ENCODE data around the gene HDAC9.

Gene HDAC9

GRCh38 chr7:18526368-18526878, 30.9 kb downstream of the HDAC9 start:
- no peak for DNase-seq

- no peak for DNase-seq
Measured at GRCh38 chr7:18529239-18529638, 33.7 kb downstream of the HDAC9 start.

GRCh38 chr7:18530224-18531179, 35.0 kb downstream of the HDAC9 start:
- DNase-seq = no peak

GRCh38 chr7:18531539-18531938, 36.0 kb downstream of the HDAC9 start:
- DNase-seq = no peak

DNA sequence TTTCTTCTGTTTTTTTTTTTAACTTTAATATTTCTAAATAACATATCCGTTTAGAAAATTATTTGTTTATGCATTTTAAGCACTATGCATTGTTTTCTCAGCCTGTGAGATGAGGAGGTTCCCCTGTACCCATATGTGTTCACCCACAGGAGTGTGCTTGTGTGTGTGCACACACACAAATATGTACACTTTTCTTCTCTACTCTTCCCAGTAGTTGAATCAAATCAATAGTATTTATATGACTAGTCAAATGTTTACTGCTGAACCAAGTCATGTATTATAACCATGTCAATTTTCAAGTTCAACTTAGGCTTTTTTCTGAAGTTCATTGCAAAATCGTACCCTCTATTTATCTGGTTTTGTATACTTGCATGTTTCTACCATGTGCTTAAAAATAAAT, 37.3 kb downstream of the HDAC9 start:
- no peak for DNase-seq

GRCh38 chr7:18534481-18534880, 38.9 kb downstream of the HDAC9 start:
- DNase-seq = no peak

DNA sequence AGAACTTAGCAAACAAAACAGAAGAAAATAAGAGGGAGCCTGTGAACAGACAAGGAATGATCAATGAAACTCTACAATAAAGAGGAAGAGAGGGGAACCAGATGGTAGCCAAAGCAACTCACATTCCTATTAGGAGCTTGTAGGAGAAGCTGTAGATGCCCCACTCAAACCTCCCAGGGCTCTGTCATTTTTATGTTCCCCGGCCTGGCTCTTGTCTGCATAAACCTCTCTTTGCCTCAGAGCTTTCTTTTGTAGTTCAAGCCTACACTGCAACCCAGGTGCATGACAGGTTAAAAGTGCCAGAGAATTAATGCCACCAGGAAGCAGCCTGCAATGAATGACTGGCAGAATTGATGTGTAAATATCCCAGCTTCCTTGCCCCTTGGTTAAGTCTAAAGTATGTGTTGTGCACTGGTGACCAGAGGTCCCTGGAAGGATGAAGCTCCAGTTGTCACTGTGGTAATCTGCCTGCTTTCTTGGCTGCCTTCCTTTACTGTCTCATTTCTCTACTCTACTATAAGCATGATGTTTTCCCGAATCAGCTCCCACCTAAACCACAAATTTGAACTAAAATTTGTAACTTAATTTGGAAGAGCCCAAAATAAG, 40.4 kb downstream of the HDAC9 start:
- no peak for DNase-seq

DNA sequence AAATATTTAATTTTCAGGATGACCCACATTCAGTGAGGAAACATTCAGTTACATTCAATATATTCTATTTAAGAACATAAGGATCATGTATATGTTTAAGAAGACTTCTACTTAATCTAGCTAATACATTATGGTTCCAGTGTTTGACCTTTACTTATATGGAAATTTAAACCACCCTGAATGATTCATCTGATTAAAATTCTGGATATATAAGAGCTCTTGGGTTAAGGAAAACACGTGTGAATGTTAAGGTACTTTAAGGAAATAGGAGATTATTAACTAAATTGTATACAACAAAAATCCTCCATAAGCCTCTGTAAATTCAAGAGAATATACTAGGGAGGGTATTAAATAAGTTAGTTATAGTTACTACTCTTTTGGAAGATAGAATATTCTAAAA, 40.9 kb downstream of the HDAC9 start:
- no peak for DNase-seq

GRCh38 chr7:18538554-18539250, 43.2 kb downstream of the HDAC9 start:
- no peak for DNase-seq

DNA sequence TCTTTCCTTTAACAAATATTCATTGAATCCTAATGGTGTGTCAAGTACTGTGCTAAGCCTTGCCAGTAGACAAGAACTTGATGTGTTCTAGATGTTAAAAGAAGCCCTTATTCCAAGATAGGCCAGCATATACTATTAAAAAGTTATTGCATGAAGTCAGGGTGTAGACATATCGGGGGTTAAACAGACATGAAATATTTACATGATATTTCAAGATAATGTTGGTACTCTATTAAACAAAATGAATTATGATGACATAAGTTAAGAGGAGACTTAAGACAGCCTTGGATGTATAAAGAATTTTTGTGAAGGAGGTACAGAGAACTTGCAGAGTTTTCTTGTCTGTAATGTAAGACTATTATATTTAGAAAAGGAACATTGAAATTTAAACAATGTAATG, 44.8 kb downstream of the HDAC9 start:
- no peak for DNase-seq

DNA sequence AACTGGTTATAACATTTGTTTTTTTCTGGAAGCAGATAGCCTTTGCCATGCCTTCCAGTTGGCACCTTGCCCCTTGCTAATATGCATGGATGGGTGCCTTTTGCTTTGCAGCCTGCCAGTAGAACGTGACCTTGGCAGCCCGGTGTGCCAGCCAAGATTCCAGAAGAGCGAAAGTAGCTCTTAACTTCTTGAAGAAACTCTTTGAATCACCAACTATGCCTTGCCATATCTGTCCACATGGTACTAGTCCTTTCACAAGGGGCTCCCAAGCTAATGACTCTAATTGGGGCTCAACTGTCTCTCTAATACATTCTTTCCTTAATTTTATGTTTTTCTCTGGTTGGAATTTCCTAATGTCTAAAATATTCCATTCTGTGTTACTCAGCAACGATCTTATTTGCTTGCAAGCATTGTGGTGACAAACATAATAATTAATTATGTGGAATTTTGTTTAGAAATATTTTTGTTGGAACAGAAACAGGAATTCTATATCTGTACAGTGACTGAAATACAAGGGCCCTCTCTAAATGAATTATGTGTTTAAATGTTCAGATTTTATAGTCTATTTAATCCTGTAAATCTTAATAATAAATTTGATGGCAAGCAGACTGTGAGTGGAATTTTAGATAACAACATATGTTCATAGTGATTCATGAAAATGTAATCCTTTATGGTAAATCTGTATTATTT, 45.8 kb downstream of the HDAC9 start:
- DNase-seq = no peak

DNA sequence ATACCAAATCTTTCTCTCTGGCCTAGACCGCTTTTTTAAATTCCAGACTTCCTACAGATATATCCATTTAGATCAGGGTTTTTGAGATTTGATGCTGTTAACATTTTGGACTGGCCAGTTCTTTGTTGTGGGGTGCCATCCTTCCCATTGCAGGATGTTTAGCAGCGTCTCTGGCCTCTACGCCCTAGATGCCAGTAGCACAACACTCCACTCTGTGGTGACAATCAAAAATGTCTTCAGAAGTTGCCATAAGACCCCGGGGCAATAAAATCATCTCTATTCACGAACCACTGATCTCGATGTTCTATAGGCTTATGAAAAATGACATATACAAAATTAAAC, 46.3 kb downstream of the HDAC9 start:
- DNase-seq = no peak

DNA sequence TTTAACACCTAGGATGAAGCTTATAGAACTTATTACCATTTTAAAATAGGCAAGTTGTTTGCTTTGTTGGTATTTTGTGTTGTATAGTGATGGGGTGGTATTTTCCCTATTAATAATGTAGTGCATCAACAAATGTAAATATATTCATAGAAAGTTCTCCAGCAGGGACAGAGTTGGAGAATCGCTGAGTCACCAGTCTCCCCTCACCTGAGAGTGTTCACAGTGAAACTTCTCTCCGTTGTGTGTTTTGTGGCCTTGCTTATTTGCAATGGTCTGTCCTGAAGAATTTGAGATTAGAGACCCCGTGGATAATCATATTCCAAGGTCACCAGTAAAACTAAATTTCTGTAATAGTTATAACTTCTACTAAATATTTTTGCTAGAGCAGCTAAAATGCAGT, 51.0 kb downstream of the HDAC9 start:
- DNase-seq = no peak

DNA sequence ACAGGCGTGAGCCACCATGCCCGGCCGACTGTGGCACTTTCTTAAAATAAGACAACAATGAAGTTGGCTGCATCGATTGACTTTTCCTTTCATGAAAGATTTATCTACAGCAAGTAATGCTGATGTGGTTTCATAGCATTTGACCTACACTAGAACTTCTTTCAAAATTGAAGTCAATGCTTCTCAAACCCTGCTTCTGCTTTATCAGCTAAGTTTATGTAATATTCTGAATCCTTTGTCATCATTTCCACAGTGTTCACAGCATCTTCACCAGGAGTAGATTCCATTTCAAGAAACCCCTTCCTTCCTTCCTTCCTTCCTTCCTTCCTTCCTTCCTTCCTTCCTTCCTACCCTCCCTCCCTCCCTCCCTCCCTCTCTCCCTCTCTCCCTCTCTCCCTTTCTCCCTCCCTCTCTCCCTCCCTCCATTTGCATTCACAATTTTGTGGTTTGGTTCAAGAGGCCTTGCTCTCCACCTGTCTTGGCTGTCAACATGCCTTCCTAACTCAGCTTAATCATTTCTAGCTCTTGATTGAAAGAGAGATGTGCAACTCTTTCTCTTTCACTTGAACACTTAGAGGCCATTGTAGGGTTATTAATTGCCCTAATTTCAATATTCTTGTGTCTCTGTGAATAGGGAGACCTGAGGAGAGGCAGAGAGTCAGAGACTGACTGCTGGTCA, 52.1 kb downstream of the HDAC9 start:
- DNase-seq = no peak

DNA sequence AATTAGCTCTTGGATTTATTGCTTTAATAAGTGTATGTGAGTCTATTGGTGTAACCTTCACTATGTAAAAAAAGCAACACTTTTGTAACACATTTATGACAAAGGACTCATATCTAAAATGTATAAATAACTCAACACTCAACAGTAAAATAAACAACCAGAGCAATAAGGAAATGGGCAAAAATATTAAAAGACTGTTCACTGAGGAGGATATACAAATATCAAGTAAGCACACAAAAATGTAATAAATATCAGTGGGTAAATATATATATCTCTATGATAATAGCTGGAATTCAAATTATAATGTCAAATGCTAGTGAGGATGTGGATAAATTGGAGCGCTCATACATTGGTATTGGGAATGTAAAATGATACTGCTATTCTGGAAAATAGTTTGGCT, 53.0 kb downstream of the HDAC9 start:
- DNase-seq = no peak

DNA sequence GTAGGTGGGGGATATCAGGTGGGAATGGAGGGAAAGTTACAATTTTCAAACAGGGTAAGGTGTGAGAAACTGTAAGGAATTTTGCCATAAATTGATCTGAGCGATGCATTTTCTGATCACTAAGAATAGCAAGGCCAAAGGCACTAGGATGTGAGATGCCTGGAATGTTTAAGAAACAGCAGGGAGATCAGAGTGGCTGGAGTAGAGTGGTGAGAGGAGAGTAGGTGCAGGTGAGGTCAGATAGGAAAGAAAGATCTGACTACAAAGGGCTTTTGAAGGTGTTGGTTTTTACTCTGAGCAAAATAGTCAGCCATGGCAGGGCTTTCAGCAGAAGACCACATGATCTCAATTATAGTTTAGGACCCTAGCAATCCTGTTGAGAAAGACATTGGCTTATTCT, 55.0 kb downstream of the HDAC9 start:
- no peak for DNase-seq

GRCh38 chr7:18552316-18552916, 56.9 kb downstream of the HDAC9 start:
- DNase-seq = no peak

- DNase-seq = no peak
Measured at GRCh38 chr7:18552943-18553604, 57.5 kb downstream of the HDAC9 start.

DNA sequence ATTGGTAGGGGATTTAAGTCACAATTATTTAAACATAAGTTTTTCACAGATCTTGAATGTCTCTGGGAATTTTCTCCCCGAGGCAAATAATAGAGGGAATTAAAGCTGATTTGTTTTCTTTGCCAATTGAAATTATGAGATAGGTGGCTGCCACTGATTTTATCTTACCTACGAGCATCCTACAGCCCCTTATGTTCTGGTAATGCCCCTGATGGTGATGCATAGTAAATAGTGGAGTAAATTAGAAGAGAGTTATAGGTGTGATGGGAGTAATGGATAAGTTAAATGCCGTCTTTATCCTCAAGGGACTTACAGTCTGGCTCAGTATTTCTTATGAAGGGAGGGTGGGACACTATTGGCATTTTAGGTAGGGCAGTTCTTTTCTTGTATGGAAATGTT, 58.1 kb downstream of the HDAC9 start:
- DNase-seq = no peak

DNA sequence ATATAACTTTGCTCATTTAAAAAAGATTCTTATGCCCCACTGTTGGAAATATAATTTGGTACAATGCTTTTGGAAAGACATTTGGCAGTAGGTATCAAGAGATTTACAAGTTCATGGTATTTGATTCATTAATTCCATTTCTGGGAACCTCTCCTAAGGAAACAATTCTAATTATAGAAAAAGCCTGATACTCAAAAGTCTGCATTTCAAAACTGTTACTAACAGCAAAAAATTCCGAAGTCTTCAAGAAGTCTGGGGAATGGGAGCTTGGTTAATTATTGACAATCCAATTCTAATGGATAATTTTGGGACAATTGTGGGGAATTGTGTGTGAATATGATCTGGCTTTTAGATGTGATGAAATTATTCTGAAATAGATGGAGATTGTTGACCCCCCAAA, 59.6 kb downstream of the HDAC9 start:
- no peak for DNase-seq

DNA sequence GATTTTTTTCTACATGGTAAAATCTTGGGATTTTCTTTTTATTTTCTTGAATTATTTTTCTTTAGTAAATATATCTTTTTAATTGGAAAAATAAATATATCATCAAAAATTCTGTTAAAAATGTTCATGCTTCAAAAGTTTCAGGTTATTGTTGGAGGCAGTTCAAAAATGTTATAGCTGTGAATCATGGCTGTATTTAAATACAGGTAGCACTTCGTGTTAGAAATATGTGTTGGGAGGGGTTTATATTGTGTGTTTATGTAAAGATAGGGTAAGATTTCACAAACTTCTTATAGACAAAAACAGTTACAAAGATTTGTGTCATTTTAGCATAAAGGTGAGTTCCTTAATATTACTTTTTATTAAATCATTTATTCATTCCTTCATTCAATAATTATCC, 60.4 kb downstream of the HDAC9 start:
- DNase-seq = no peak

- DNase-seq = no peak
Measured at GRCh38 chr7:18558503-18558902, 63.0 kb downstream of the HDAC9 start.
